HG03060 (cell line): ENCODE results near the gene C14orf93.
A peak's percentile ranks its signal among the peaks of the same experiment; 100 is the strongest.
"Not testable (repeated sequence)": the region's sequence is repeated elsewhere in the genome, so short reads cannot be mapped to it uniquely, and the experiment has no call there.

Experiments used
- ATAC-seq: cut with Tn5 transposase; IDR thresholded peaks from one replicate; pipeline ENCODE4 v1.9.1; 2021; ENCODE audit warnings: low read depth, moderate number of reproducible peaks; ENCODE audit not compliant: unreplicated experiment

Gene C14orf93

GRCh38 chr14:23021889-23022442 is 12.0 kb upstream of the C14orf93 start:
- ATAC-seq = no peak

GRCh38 chr14:23021434-23021833 is 11.5 kb upstream of the C14orf93 start:
- ATAC-seq = no peak

- ATAC-seq = no peak
These were observed 10.5 kb upstream of the C14orf93 start for GRCh38 chr14:23020143-23021128.

- ATAC-seq = no peak
These were observed 8.2 kb upstream of the C14orf93 start for GRCh38 chr14:23018107-23018506.

GRCh38 chr14:23017091-23017490 is 7.1 kb upstream of the C14orf93 start:
- ATAC-seq = no peak

GRCh38 chr14:23015618-23016017 is 5.7 kb upstream of the C14orf93 start:
- ATAC-seq = no peak

- not testable (repeated sequence) for ATAC-seq
These were observed 3.8 kb upstream of the C14orf93 start for GRCh38 chr14:23013749-23014054.

GRCh38 chr14:23013054-23013748 is 3.3 kb upstream of the C14orf93 start:
- ATAC-seq = no peak

GRCh38 chr14:23009483-23009938 is 432 bp downstream of the C14orf93 start:
- no peak for ATAC-seq

GRCh38 chr14:23008831-23009230 is 1.1 kb downstream of the C14orf93 start:
- ATAC-seq = no peak

- peak; percentile 77 for ATAC-seq
These were observed 3.2 kb downstream of the C14orf93 start for GRCh38 chr14:23006544-23007419.

GRCh38 chr14:23006188-23006534 is 3.8 kb downstream of the C14orf93 start:
- ATAC-seq = no peak

GRCh38 chr14:23005451-23006187 is 4.3 kb downstream of the C14orf93 start:
- ATAC-seq = no peak

- ATAC-seq = not testable (repeated sequence)
These were observed 5.7 kb downstream of the C14orf93 start for GRCh38 chr14:23004274-23004673.

GRCh38 chr14:23002592-23002991 is 7.4 kb downstream of the C14orf93 start:
- no peak for ATAC-seq

GRCh38 chr14:23000860-23001259 is 9.1 kb downstream of the C14orf93 start:
- no peak for ATAC-seq

GRCh38 chr14:22998329-22999012 is 11.5 kb downstream of the C14orf93 start:
- no peak for ATAC-seq

GRCh38 chr14:22997676-22998323 is 12.1 kb downstream of the C14orf93 start:
- no peak for ATAC-seq
